ENCODE results near the gene SLC25A17.
"Not testable (repeated sequence)": the region's sequence is repeated elsewhere in the genome, so short reads cannot be mapped to it uniquely, and the experiment has no call there.

Gene SLC25A17

GRCh38 chr22:40818747-40819598 is at the start of gene SLC25A17:
Gene SLC25A17, minus strand, starts transcription at chr22:40819346. Its CDS starts 98 bp downstream, at chr22:40819248.
- Histone ChIP-seq H3K9me2 (replicated peaks; ENCODE audit: insufficient read depth, low read length) (no peaks in the 10 kb centered on the region), H3K79me2 (ENCODE audit: insufficient read depth, low read length) (peaks cover 49% of the 10 kb centered on the region), H3K9ac (ENCODE audit: low read length) (peak within 1 kb of the TSS; percentile 87), H3K27me3 (ENCODE audit: low read length) (no peaks in the 10 kb centered on the region), H3K27ac (ENCODE audit: low read depth, low read length) (peak within 1 kb of the TSS; percentile 64), H3K4me2 (ENCODE audit: low read depth, low read length, poor library complexity, severe bottlenecking) (peak within 1 kb of the TSS; percentile 84), H4K20me1 (ENCODE audit: low read depth, low read length) (no peaks in the 10 kb centered on the region), H3K9me3 (ENCODE audit: insufficient read depth, low read length) (no peaks in the 10 kb centered on the region), H3F3A (ENCODE audit: insufficient read depth) (peaks cover 26% of the 10 kb centered on the region), H3K4me3 (ENCODE audit: insufficient read depth, low read length, poor library complexity, severe bottlenecking) (peak within 1 kb of the TSS; percentile 96), H3K36me3 (ENCODE audit: low read length) (peaks cover 12% of the 10 kb centered on the region), H2AFZ (ENCODE audit: low read depth, low read length, severe bottlenecking) (peak within 1 kb of the TSS; percentile 89)
- no peak for TF ChIP-seq EZH2phosphoT487 (conservative IDR thresholded peaks at IDR 0.05; ENCODE audit: low read length)
- no peak for TF ChIP-seq CTCF (IDR thresholded peaks at IDR 0.05; ENCODE audit: insufficient read depth, low read length, poor library complexity, severe bottlenecking)

- H3F3A ChIP-seq (ENCODE audit: insufficient read depth); H3K79me2 ChIP-seq (ENCODE audit: insufficient read depth, low read length); H3K9me3 ChIP-seq (ENCODE audit: insufficient read depth, low read length); H4K20me1 ChIP-seq (ENCODE audit: low read depth, low read length); H3K9ac ChIP-seq (ENCODE audit: low read length); H3K4me3 ChIP-seq (ENCODE audit: insufficient read depth, low read length, poor library complexity, severe bottlenecking); H3K4me2 ChIP-seq (ENCODE audit: low read depth, low read length, poor library complexity, severe bottlenecking); H3K36me3 ChIP-seq (ENCODE audit: low read length); H3K27ac ChIP-seq (ENCODE audit: low read depth, low read length); H2AFZ ChIP-seq (ENCODE audit: low read depth, low read length, severe bottlenecking); H3K27me3 ChIP-seq (ENCODE audit: low read length); H3K9me2 ChIP-seq (replicated peaks; ENCODE audit: insufficient read depth, low read length): not testable (repeated sequence)
Observed at GRCh38 chr22:40868379-40868778, 49.2 kb upstream of the SLC25A17 start.

GRCh38 chr22:40867109-40867508 is 48.0 kb upstream of the SLC25A17 start:
- no peaks in the 10 kb centered on the region for H3K9me2 ChIP-seq (replicated peaks; ENCODE audit: insufficient read depth, low read length)
- no peaks in the 10 kb centered on the region for H4K20me1 ChIP-seq (ENCODE audit: low read depth, low read length)
- no peak overlapping the region for H3K4me3 ChIP-seq (ENCODE audit: insufficient read depth, low read length, poor library complexity, severe bottlenecking)
- H3K27me3 ChIP-seq (ENCODE audit: low read length): no peaks in the 10 kb centered on the region
- H3K4me2 ChIP-seq (ENCODE audit: low read depth, low read length, poor library complexity, severe bottlenecking): no peak overlapping the region
- H3K36me3 ChIP-seq (ENCODE audit: low read length): no peaks in the 10 kb centered on the region; the same call in 1 of the 2 replicates
- no peaks in the 10 kb centered on the region for H3K9me3 ChIP-seq (ENCODE audit: insufficient read depth, low read length)
- no peak overlapping the region for H3K9ac ChIP-seq (ENCODE audit: low read length)
- no peak for TF ChIP-seq EZH2phosphoT487 (conservative IDR thresholded peaks at IDR 0.05; ENCODE audit: low read length)
- TF ChIP-seq CTCF (IDR thresholded peaks at IDR 0.05; ENCODE audit: insufficient read depth, low read length, poor library complexity, severe bottlenecking): no peak
- H2AFZ ChIP-seq (ENCODE audit: low read depth, low read length, severe bottlenecking): no peak overlapping the region
- no peak overlapping the region for H3K27ac ChIP-seq (ENCODE audit: low read depth, low read length)
- H3K79me2 ChIP-seq (ENCODE audit: insufficient read depth, low read length): peaks cover 10% of the 10 kb centered on the region; the same call in 1 of the 2 replicates
- no peaks in the 10 kb centered on the region for H3F3A ChIP-seq (ENCODE audit: insufficient read depth)

- TF ChIP-seq EZH2phosphoT487 (conservative IDR thresholded peaks at IDR 0.05; ENCODE audit: low read length) (no peak), CTCF (IDR thresholded peaks at IDR 0.05; ENCODE audit: insufficient read depth, low read length, poor library complexity, severe bottlenecking) (no peak)
- H3K9me3 ChIP-seq (ENCODE audit: insufficient read depth, low read length): no peaks in the 10 kb centered on the region
- H3K4me2 ChIP-seq (ENCODE audit: low read depth, low read length, poor library complexity, severe bottlenecking): no peak overlapping the region
- H3K36me3 ChIP-seq (ENCODE audit: low read length): peaks cover 6% of the 10 kb centered on the region; the same call in 1 of the 2 replicates
- H3K9ac ChIP-seq (ENCODE audit: low read length): no peak overlapping the region
- no peaks in the 10 kb centered on the region for H3K9me2 ChIP-seq (replicated peaks; ENCODE audit: insufficient read depth, low read length)
- H3F3A ChIP-seq (ENCODE audit: insufficient read depth): peaks cover 8% of the 10 kb centered on the region; the same call in 1 of the 2 replicates
- no peak overlapping the region for H2AFZ ChIP-seq (ENCODE audit: low read depth, low read length, severe bottlenecking)
- no peaks in the 10 kb centered on the region for H4K20me1 ChIP-seq (ENCODE audit: low read depth, low read length)
- no peak overlapping the region for H3K27ac ChIP-seq (ENCODE audit: low read depth, low read length)
- no peak overlapping the region for H3K4me3 ChIP-seq (ENCODE audit: insufficient read depth, low read length, poor library complexity, severe bottlenecking)
- H3K27me3 ChIP-seq (ENCODE audit: low read length): no peaks in the 10 kb centered on the region
- peaks cover 51% of the 10 kb centered on the region for H3K79me2 ChIP-seq (ENCODE audit: insufficient read depth, low read length)
Observed at GRCh38 chr22:40862537-40862936, 43.4 kb upstream of the SLC25A17 start.

Data from SU-DHL-6 (cell line).